ENCODE results near the gene FAM221B. TPM values are rescaled to one million over a fixed set of nuclear protein-coding genes. Genes with fewer than 3 reads are reported as not detected.

FAM221B gene
- total RNA-seq, 6 donors from 2014 or later: 0.10 to 0.15 TPM; not detected in 4

DNA sequence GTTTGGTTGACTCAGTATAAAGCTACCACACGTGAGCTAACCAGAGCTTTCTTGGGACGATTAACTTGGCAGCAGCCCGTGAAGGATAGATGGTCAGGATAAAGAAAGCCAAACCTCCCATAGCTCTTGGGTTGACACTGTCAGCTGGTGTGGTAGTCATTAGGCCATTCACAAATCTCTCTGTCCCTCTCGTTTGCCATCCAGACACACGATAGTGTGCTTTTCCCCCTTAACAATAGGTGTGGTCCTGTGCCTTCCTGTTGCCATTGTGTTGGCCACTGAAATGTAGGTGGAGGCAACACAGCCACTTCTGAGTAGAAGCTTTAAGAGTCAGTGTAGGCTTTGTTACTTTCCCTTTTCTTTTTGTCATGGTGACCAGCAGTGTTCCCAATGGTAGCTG is 29.9 kb upstream of the FAM221B start:
- no peak for TF ChIP-seq EP300 (IDR thresholded peaks at IDR 0.05)
- TF ChIP-seq, protein P1, sequence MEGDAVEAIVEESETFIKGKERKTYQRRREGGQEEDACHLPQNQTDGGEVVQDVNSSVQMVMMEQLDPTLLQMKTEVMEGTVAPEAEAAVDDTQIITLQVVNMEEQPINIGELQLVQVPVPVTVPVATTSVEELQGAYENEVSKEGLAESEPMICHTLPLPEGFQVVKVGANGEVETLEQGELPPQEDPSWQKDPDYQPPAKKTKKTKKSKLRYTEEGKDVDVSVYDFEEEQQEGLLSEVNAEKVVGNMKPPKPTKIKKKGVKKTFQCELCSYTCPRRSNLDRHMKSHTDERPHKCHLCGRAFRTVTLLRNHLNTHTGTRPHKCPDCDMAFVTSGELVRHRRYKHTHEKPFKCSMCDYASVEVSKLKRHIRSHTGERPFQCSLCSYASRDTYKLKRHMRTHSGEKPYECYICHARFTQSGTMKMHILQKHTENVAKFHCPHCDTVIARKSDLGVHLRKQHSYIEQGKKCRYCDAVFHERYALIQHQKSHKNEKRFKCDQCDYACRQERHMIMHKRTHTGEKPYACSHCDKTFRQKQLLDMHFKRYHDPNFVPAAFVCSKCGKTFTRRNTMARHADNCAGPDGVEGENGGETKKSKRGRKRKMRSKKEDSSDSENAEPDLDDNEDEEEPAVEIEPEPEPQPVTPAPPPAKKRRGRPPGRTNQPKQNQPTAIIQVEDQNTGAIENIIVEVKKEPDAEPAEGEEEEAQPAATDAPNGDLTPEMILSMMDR (IDR thresholded peaks at IDR 0.05): no peak
- no peak for TF ChIP-seq POLR2AphosphoS5 (IDR thresholded peaks at IDR 0.05)
- no peak for TF ChIP-seq POLR2A (IDR thresholded peaks at IDR 0.05)
- no peak overlapping the region for H3K27ac ChIP-seq
- H3K4me1 ChIP-seq: peaks cover 0 to 3% (median 0%) of the 10 kb centered on the region in 4 donors
- 38 to 71% methylated on average over 2 to 5 of the region's 5 CpGs for WGBS, 2 donors
- H3K36me3 ChIP-seq: peaks cover 0 to 1% (median 0%) of the 10 kb centered on the region in 4 donors
- H3K9me3 ChIP-seq: no peaks in the 10 kb centered on the region
- no peak for DNase-seq
- no peak overlapping the region for H3K4me3 ChIP-seq
- ATAC-seq (ENCODE audit: low FRiP score in 2 of 2): no peak
- H3K27me3 ChIP-seq: no peaks in the 10 kb centered on the region

DNA sequence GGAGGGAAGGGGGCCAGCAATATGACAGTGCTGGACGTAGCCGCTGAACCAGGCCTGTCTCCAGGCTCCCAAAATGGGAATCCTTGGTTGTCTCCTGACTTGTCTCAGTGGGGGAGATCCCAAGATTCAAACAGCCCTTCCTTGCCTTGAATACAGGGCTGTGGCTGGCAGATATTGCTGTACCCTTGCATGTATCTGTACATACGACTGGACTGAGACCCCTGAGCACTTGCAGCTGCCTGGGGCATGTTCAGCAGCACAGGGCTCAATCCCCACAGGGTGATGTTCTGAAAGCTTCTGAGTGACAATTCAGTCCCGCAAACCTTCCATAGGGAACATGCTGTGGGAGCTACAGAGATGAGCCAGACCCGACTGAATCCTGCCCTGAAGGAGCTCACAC is 28.4 kb upstream of the FAM221B start:
- peaks cover 0 to 3% (median 0%) of the 10 kb centered on the region in 4 donors for H3K4me1 ChIP-seq
- no peak for DNase-seq
- ATAC-seq (ENCODE audit: low FRiP score in 2 of 2): no peak
- H3K4me3 ChIP-seq: no peak overlapping the region
- no peaks in the 10 kb centered on the region for H3K9me3 ChIP-seq
- H3K27ac ChIP-seq: no peak overlapping the region
- H3K36me3 ChIP-seq: peaks cover 0 to 7% (median 2%) of the 10 kb centered on the region in 4 donors
- H3K27me3 ChIP-seq: no peaks in the 10 kb centered on the region
- TF ChIP-seq, protein P1 (IDR thresholded peaks at IDR 0.05): no peak
- TF ChIP-seq POLR2AphosphoS5 (IDR thresholded peaks at IDR 0.05) (no peak), EP300 (IDR thresholded peaks at IDR 0.05) (no peak), POLR2A (IDR thresholded peaks at IDR 0.05) (no peak)
- 86 to 88% methylated on average over 2 to 5 of the region's 5 CpGs for WGBS, 2 donors

DNA sequence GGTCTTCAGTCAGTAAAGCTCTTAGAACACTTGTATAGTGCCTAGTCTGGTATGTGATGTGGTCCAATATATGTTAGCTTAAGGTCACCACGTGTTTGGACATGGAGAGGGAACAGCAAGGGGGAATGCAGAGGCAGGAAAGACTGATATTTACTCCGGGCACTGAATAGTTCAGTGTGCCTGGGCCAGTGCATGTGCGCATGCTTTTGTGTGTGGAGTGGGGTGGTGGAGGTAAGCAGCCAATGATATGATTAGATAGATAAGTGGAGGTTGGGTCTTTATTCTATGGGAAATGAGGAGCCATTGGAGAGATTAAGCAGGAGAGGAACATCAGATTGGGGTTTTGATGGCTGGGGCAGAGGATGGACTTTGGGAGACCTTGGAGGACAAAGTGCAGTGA is 27.7 kb upstream of the FAM221B start:
- Histone ChIP-seq H3K4me3 (no peak overlapping the region), H3K36me3 (peaks cover 0 to 7% (median 2%) of the 10 kb centered on the region in 4 donors), H3K27me3 (no peaks in the 10 kb centered on the region), H3K4me1 (peaks cover 0 to 3% (median 0%) of the 10 kb centered on the region in 4 donors), H3K27ac (no peak overlapping the region), H3K9me3 (no peaks in the 10 kb centered on the region)
- TF ChIP-seq POLR2A (IDR thresholded peaks at IDR 0.05) (no peak), POLR2AphosphoS5 (IDR thresholded peaks at IDR 0.05) (no peak), EP300 (IDR thresholded peaks at IDR 0.05) (no peak)
- TF ChIP-seq, protein P1 (IDR thresholded peaks at IDR 0.05): no peak
- no peak for DNase-seq
- 65 to 76% methylated on average over 3 of the region's 3 CpGs for WGBS, 2 donors
- no peak for ATAC-seq (ENCODE audit: low FRiP score in 2 of 2)

DNA sequence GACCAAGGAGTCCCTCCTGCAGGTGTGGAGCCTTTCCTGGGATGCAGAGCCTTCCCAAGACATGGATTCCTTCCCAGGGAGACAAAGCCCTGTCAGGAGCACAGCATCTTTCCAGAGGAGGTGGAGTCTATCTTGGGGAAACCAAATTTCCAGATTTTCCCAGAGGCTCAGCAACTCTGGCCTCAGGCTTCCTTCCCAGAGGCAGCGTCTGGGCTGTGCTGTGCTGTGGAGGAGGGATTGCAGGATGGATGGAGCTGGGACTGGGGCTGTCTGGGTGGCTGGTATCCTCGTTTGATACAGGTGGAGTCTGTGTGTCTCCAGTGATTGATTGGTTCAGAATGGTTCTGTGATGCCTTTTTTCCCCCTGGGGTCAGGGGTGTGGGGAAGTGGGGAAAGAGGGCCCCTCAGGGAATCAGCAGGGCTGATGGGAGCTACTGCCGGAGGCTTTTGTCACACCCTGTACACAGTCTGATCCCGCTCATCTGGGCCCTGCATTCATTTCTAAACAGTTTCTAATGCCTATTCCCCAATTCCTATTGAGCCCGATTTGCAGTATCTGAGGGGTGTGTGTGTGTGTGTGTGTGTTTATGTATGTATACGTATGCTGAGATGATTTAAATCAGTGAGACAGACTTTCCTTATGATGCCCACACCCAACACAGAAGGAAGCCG is 25.7 kb upstream of the FAM221B start:
- 92 to 95% methylated on average over 6 to 7 of the region's 7 CpGs for WGBS, 2 donors
- Histone ChIP-seq H3K4me1 (no peaks in the 10 kb centered on the region), H3K27ac (no peak overlapping the region), H3K4me3 (no peak overlapping the region), H3K27me3 (no peaks in the 10 kb centered on the region), H3K36me3 (peaks cover 0 to 7% (median 2%) of the 10 kb centered on the region in 4 donors), H3K9me3 (no peaks in the 10 kb centered on the region)
- TF ChIP-seq EP300 (IDR thresholded peaks at IDR 0.05): no peak
- TF ChIP-seq POLR2A (IDR thresholded peaks at IDR 0.05): no peak
- TF ChIP-seq, protein P1 (IDR thresholded peaks at IDR 0.05): no peak
- no peak for TF ChIP-seq POLR2AphosphoS5 (IDR thresholded peaks at IDR 0.05)
- ATAC-seq (ENCODE audit: low FRiP score in 2 of 2): no peak
- DNase-seq: no peak

Measured in upper lobe of left lung (tissue), 6 donors.